Parathyroid adenoma (tissue), 2 donors: ENCODE results near the gene HBQ1.
A peak's percentile ranks its signal among the peaks of the same experiment; 100 is the strongest.
"Not testable (repeated sequence)": the region's sequence is repeated elsewhere in the genome, so short reads cannot be mapped to it uniquely, and the experiment has no call there.

Experiments
- H2AFZ ChIP-seq: fragments of 300-600 bp; sonication (generic); one replicate; pipeline ENCODE4 v1.7.0; 2017; ENCODE audit warnings: antibody characterized with exemption, mild to moderate bottlenecking
- H3K27ac ChIP-seq: fragments of 300-600 bp; sonication (generic); one replicate; pipeline ENCODE4 v1.7.0; 2017
- H3K27me3 ChIP-seq: fragments of 300-600 bp; sonication (generic); one replicate; pipeline ENCODE4 v1.7.0; 2017; ENCODE audit warnings: low read length; ENCODE audit not compliant: control insufficient read depth, insufficient read depth
- H3K36me3 ChIP-seq: fragments of 300-600 bp; sonication (generic); one replicate; pipeline ENCODE4 v1.7.0; 2017; ENCODE audit warnings: low read length; ENCODE audit not compliant: control insufficient read depth, insufficient read depth
- H3K4me1 ChIP-seq: fragments of 300-600 bp; sonication (generic); one replicate; pipeline ENCODE4 v1.7.0; 2017; ENCODE audit warnings: control low read depth
- H3K4me2 ChIP-seq: fragments of 300-600 bp; sonication (generic); one replicate; pipeline ENCODE4 v1.7.0; 2017; ENCODE audit warnings: low read length
- H3K4me3 ChIP-seq: fragments of 300-600 bp; sonication (generic); one replicate; pipeline ENCODE4 v1.7.0; 2017; ENCODE audit warnings: low read depth, low read length
- H3K79me2 ChIP-seq: fragments of 300-600 bp; sonication (generic); one replicate; pipeline ENCODE4 v1.7.0; 2017; ENCODE audit warnings: control low read depth
- H3K9ac ChIP-seq: fragments of 300-600 bp; sonication (generic); one replicate; pipeline ENCODE4 v1.7.0; 2017; ENCODE audit warnings: mild to moderate bottlenecking
- H3K9me3 ChIP-seq: fragments of 300-600 bp; sonication (generic); one replicate; pipeline ENCODE4 v1.7.0; 2017; ENCODE audit warnings: low read length; ENCODE audit not compliant: control insufficient read depth
- CTCF ChIP-seq: fragments of 300-600 bp; sonication (generic); IDR thresholded peaks from one replicate; pipeline ENCODE4 v1.7.0; 2017; ENCODE audit warnings: antibody characterized with exemption, mild to moderate bottlenecking
- donor health status: primary hyperparathyroidism.

The HBQ1 gene

GRCh38 chr16:146646-147045 lies 33.6 kb upstream of the HBQ1 start:
- Histone ChIP-seq H3K36me3 (no peaks in the 10 kb centered on the region), H3K79me2 (no peaks in the 10 kb centered on the region), H3K4me2 (no peak overlapping the region), H3K27me3 (no peaks in the 10 kb centered on the region), H2AFZ (no peak overlapping the region), H3K4me1 (peaks cover 5% of the 10 kb centered on the region), H3K27ac (no peak overlapping the region), H3K4me3 (no peak overlapping the region), H3K9ac (no peak overlapping the region), H3K9me3 (no peaks in the 10 kb centered on the region)
- TF ChIP-seq CTCF: no peak

- no peak for TF ChIP-seq CTCF
- Histone ChIP-seq H3K27ac (no peak overlapping the region), H3K4me3 (no peak overlapping the region), H2AFZ (peak overlapping the region; percentile 62), H3K36me3 (no peaks in the 10 kb centered on the region), H3K9me3 (no peaks in the 10 kb centered on the region), H3K4me1 (peaks cover 5% of the 10 kb centered on the region), H3K79me2 (no peaks in the 10 kb centered on the region), H3K27me3 (no peaks in the 10 kb centered on the region), H3K4me2 (no peak overlapping the region), H3K9ac (no peak overlapping the region)
Observed at GRCh38 chr16:149024-149660, 31.1 kb upstream of the HBQ1 start.

- Histone ChIP-seq H3K9ac (no peak within 1 kb of the TSS), H3K27ac (no peak within 1 kb of the TSS), H3K4me3 (no peak within 1 kb of the TSS), H3K4me1 (peaks cover 5% of the 10 kb centered on the region), H3K79me2 (no peaks in the 10 kb centered on the region), H3K27me3 (no peaks in the 10 kb centered on the region), H3K4me2 (no peak within 1 kb of the TSS), H2AFZ (no peak within 1 kb of the TSS), H3K36me3 (no peaks in the 10 kb centered on the region), H3K9me3 (no peaks in the 10 kb centered on the region)
- TF ChIP-seq CTCF: no peak
Observed at GRCh38 chr16:152141-153128, 27.8 kb upstream of the HBQ1 start, which contains the start of gene HBZ. Gene HBZ, plus strand, starts transcription at chr16:152644. Its CDS starts 266 bp downstream, at chr16:152910.

- not testable (repeated sequence) for H3K4me3 ChIP-seq, H3K9me3 ChIP-seq, H3K79me2 ChIP-seq, H3K4me2 ChIP-seq, H3K4me1 ChIP-seq, H2AFZ ChIP-seq, H3K9ac ChIP-seq, H3K27me3 ChIP-seq, H3K36me3 ChIP-seq, H3K27ac ChIP-seq
Observed at GRCh38 chr16:153129-153521, 27.1 kb upstream of the HBQ1 start.

GRCh38 chr16:153550-154216 lies 26.6 kb upstream of the HBQ1 start:
- not testable (repeated sequence) for H3K27ac ChIP-seq, H3K79me2 ChIP-seq, H3K4me3 ChIP-seq, H3K9me3 ChIP-seq, H3K9ac ChIP-seq, H2AFZ ChIP-seq, H3K4me1 ChIP-seq, H3K4me2 ChIP-seq, H3K27me3 ChIP-seq, H3K36me3 ChIP-seq
